Loucy (cell line): ENCODE data around the gene NCKIPSD.

Experiments
- H2AFZ ChIP-seq: fragments of 200-600 bp; sonication (generic); 2 replicates; pipeline ENCODE4 v1.6.0; 2016; ENCODE audit warnings: antibody characterized with exemption, mild to moderate bottlenecking, low read length, moderate library complexity
- H3F3A ChIP-seq: fragments of 200-600 bp; 2 replicates; pipeline ENCODE4 v1.6.0; 2016; ENCODE audit warnings: antibody characterized with exemption, low read depth, mild to moderate bottlenecking
- H3K27me3 ChIP-seq: fragments of 200-600 bp; sonication (generic); 2 replicates; pipeline ENCODE4 v1.6.1; 2014; ENCODE audit warnings: low read length, mild to moderate bottlenecking; ENCODE audit not compliant: insufficient read depth, poor library complexity, severe bottlenecking
- H3K36me3 ChIP-seq: fragments of 200-600 bp; sonication (generic); 2 replicates; pipeline ENCODE4 v1.6.1; 2016; ENCODE audit warnings: low read length; ENCODE audit not compliant: insufficient read depth
- H3K4me1 ChIP-seq: fragments of 200-600 bp; sonication (generic); 2 replicates; pipeline ENCODE4 v1.5.1; 2014; ENCODE audit warnings: low read length, mild to moderate bottlenecking; ENCODE audit not compliant: insufficient read depth, poor library complexity, severe bottlenecking
- H3K4me2 ChIP-seq: fragments of 200-600 bp; sonication (generic); 2 replicates; pipeline ENCODE4 v1.6.0; 2014; ENCODE audit warnings: antibody characterized with exemption, low read length, low read depth, mild to moderate bottlenecking; ENCODE audit not compliant: poor library complexity, severe bottlenecking
- H3K4me3 ChIP-seq: fragments of 200-600 bp; sonication (generic); 2 replicates; pipeline ENCODE4 v1.5.1; 2014; ENCODE audit warnings: low read length, mild to moderate bottlenecking, mixed read lengths; ENCODE audit not compliant: poor library complexity, severe bottlenecking
- H3K79me2 ChIP-seq: fragments of 200-600 bp; sonication (generic); 2 replicates; pipeline ENCODE4 v1.6.1; 2014; ENCODE audit warnings: low read length; ENCODE audit not compliant: insufficient read depth
- H3K9ac ChIP-seq: fragments of 200-600 bp; sonication (generic); 2 replicates; pipeline ENCODE4 v1.6.0; 2014; ENCODE audit warnings: mild to moderate bottlenecking, low read depth, low read length, moderate library complexity; ENCODE audit not compliant: poor library complexity, severe bottlenecking
- H3K9me2 ChIP-seq: fragments of 200-600 bp; sonication (generic); replicated peaks from 2 replicates; pipeline ENCODE4 v1.6.1; 2016; ENCODE audit warnings: low read depth, low read length, mixed read lengths
- H3K9me3 ChIP-seq: fragments of 200-600 bp; sonication (generic); 2 replicates; pipeline ENCODE4 v1.6.1; 2014; ENCODE audit warnings: mild to moderate bottlenecking, antibody characterized with exemption, low read length, low read depth; ENCODE audit not compliant: insufficient read depth
- H4K20me1 ChIP-seq: fragments of 200-600 bp; sonication (generic); 2 replicates; pipeline ENCODE4 v1.6.0; 2014; ENCODE audit warnings: antibody characterized with exemption, low read length, mild to moderate bottlenecking; ENCODE audit not compliant: insufficient read depth, poor library complexity, severe bottlenecking
- EZH2phosphoT487 ChIP-seq: fragments of 200-600 bp; IDR thresholded peaks from 2 replicates; pipeline ENCODE4 v1.6.1; 2018; ENCODE audit warnings: antibody characterized with exemption, mild to moderate bottlenecking, moderate library complexity, borderline replicate concordance
- TF ChIP-seq, protein P1 (sequence below): fragments of 200-600 bp; sonication (generic); conservative IDR thresholded peaks from 2 replicates; pipeline ENCODE4 v1.5.1; 2014; ENCODE audit warnings: mild to moderate bottlenecking, antibody characterized with exemption, low read length

Gene NCKIPSD

DNA sequence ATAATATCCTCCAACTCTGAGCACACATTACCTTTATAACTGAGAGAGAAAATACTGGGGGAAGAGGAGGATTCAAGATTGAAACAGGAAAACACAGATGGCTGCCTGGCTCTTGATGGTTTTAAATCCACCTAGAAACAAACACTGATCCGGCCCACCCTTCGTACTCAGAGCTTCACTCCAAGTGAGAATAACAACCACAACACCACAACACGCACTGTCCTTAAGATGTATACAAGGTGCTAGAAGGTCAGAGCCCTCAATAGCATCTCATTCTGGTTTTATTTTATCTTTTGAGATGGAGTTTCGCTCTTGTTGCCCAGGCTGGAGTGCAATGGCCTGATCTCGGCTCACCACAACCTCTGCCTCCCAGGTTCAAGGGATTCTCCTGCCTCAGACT, 21.4 kb upstream of the NCKIPSD start:
- Histone ChIP-seq H3K36me3 (peaks cover 36% of the 10 kb centered on the region; the same call in 1 of the 2 replicates), H3K4me3 (no peak overlapping the region), H3F3A (no peaks in the 10 kb centered on the region), H3K4me2 (no peak overlapping the region), H3K9me2 (no peaks in the 10 kb centered on the region), H4K20me1 (peaks cover 89% of the 10 kb centered on the region), H3K4me1 (peaks cover 25% of the 10 kb centered on the region), H2AFZ (no peak overlapping the region), H3K27me3 (no peaks in the 10 kb centered on the region), H3K79me2 (peaks cover 99% of the 10 kb centered on the region), H3K9ac (no peak overlapping the region), H3K9me3 (no peaks in the 10 kb centered on the region)
- TF ChIP-seq EZH2phosphoT487, result no peak
- TF ChIP-seq, protein P1, sequence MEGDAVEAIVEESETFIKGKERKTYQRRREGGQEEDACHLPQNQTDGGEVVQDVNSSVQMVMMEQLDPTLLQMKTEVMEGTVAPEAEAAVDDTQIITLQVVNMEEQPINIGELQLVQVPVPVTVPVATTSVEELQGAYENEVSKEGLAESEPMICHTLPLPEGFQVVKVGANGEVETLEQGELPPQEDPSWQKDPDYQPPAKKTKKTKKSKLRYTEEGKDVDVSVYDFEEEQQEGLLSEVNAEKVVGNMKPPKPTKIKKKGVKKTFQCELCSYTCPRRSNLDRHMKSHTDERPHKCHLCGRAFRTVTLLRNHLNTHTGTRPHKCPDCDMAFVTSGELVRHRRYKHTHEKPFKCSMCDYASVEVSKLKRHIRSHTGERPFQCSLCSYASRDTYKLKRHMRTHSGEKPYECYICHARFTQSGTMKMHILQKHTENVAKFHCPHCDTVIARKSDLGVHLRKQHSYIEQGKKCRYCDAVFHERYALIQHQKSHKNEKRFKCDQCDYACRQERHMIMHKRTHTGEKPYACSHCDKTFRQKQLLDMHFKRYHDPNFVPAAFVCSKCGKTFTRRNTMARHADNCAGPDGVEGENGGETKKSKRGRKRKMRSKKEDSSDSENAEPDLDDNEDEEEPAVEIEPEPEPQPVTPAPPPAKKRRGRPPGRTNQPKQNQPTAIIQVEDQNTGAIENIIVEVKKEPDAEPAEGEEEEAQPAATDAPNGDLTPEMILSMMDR, result no peak

DNA sequence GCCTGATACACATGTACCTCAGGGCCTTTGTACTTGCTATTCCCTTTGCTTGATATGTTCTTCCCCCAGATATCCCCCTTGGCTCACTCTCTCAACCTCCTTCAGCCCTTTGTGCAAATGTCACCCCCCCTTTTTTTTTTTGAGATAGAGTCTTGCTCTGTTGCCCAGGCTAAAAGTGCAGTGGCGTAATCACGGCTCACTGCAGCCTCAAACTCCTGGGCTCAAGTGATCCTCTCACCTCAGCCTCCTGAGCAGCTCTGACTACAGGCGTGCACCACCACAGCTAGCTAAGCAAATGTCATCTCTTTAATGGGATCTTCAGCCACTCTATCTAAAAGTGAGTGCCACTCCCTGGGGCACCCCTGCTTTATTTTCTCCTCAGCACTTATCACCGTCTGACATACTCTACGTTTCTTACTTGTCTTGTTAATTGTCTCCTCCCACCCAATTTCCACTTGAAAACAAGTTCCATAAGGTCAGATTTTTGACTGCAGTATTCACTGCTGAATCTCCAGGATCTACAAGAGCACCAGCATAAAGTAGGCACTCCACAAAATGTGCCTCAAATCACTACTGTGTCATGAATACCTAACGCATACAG, 16.7 kb upstream of the NCKIPSD start:
- Histone ChIP-seq H3K9me2 (no peaks in the 10 kb centered on the region), H3K4me3 (no peak overlapping the region), H3K79me2 (peaks cover 98% of the 10 kb centered on the region), H2AFZ (no peak overlapping the region), H3K27me3 (no peaks in the 10 kb centered on the region), H3K4me1 (peaks cover 2% of the 10 kb centered on the region), H3K36me3 (peaks cover 52% of the 10 kb centered on the region; the same call in 1 of the 2 replicates), H4K20me1 (peaks cover 90% of the 10 kb centered on the region), H3K9ac (no peak overlapping the region), H3K4me2 (no peak overlapping the region), H3K9me3 (no peaks in the 10 kb centered on the region), H3F3A (no peaks in the 10 kb centered on the region)
- TF ChIP-seq EZH2phosphoT487, result no peak
- TF ChIP-seq, protein P1, result no peak

DNA sequence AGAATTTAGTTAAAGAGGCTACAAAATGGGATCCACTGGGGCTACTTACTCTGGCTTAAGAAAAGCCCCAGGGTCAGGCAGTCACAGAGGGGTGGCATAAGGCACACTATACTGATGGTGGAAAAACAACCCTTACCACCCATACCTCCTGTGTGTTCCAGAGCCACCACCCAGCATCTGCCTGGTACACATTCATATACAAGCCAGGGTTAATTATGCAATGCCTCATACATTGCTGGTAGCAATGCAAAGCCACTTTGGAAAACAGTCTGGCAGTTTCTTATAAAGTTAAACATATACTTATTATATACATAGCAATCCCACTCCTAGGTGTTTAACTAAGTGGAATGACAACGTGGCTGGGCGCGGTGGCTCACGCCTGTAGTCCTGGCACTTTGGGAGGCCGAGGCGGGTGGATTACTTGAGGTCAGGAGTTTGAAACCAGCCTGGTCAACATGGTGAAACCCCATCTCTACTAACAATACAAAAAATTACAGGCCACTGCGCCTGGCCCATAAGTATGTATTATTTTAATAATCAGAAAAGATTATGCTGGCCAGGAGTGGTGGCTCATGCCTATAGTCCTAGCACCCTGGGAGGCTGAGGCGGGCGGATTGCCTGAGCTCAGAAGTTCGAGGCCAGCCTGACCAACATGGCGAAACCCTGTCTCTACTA, 15.2 kb upstream of the NCKIPSD start:
- peaks cover 50% of the 10 kb centered on the region; the same call in 1 of the 2 replicates for H3K36me3 ChIP-seq
- no peaks in the 10 kb centered on the region for H3F3A ChIP-seq
- peaks cover 98% of the 10 kb centered on the region for H3K79me2 ChIP-seq
- no peak overlapping the region for H2AFZ ChIP-seq
- no peak overlapping the region for H3K4me3 ChIP-seq
- no peaks in the 10 kb centered on the region for H3K9me3 ChIP-seq
- TF ChIP-seq, protein P1, result no peak
- no peak for TF ChIP-seq EZH2phosphoT487
- no peaks in the 10 kb centered on the region for H3K4me1 ChIP-seq
- H3K4me2 ChIP-seq, result no peak overlapping the region
- H3K27me3 ChIP-seq, result no peaks in the 10 kb centered on the region
- no peaks in the 10 kb centered on the region for H3K9me2 ChIP-seq
- H3K9ac ChIP-seq, result no peak overlapping the region
- peaks cover 88% of the 10 kb centered on the region for H4K20me1 ChIP-seq
